K562 (cell line): ENCODE measurements around the gene NACA. TPM values are rescaled to one million over a fixed set of nuclear protein-coding genes. Genes with fewer than 3 reads are reported as not detected.

ENCODE experiments used
- AFF4 ChIP-seq: sonication (generic); formaldehyde crosslinking; IDR thresholded peaks from 2 replicates; pipeline ENCODE4 v1.8.0; 2023; ENCODE audit warnings: mild to moderate bottlenecking, missing genetic modification reagents
- CCNT2 ChIP-seq: IDR thresholded peaks from 2 replicates; pipeline ENCODE4 v1.6.1; 2011; ENCODE audit warnings: borderline replicate concordance, low read depth, mild to moderate bottlenecking, moderate library complexity, mixed read lengths, low read length; ENCODE audit not compliant: insufficient read length; ENCODE audit errors: extremely low read depth
- CEBPG ChIP-seq, 3 experiments: fragments of 200-800 bp in 1 of 3; sonication (Bioruptor generic) in 1 of 3; sonication (generic) in 1 of 3; formaldehyde crosslinking in 1 of 3; IDR thresholded peaks in 2 of 3; conservative IDR thresholded peaks in 1 of 3; 2 replicates each; pipeline versions ENCODE4 v1.6.1 to v1.8.0; 2016 to 2022; ENCODE audit warnings: missing compliant biosample characterization in 2 of 3, missing genetic modification characterization in 2 of 3, mild to moderate bottlenecking in 1 of 3, missing genetic modification reagents in 1 of 3
- CGGBP1 ChIP-seq: fragments of 250-450 bp; sonication (Bioruptor Pico); IDR thresholded peaks from 2 replicates; pipeline ENCODE4 v1.9.0; 2021; ENCODE audit warnings: mild to moderate bottlenecking
- COPS2 ChIP-seq: fragments of 450-650 bp; conservative IDR thresholded peaks from 2 replicates; pipeline ENCODE4 v1.6.1; 2016; ENCODE audit warnings: mild to moderate bottlenecking, moderate library complexity
- EP300 ChIP-seq: IDR thresholded peaks from 2 replicates; pipeline ENCODE4 v1.6.1; 2012; ENCODE audit warnings: low read length, improper control_type of control experiment
- HDAC1 ChIP-seq, 2 experiments: fragments of 450-650 bp; IDR thresholded peaks; 2 replicates each; pipeline ENCODE4 v1.6.1; 2016 to 2017; ENCODE audit warnings: inconsistent platforms in 1 of 2, mild to moderate bottlenecking in 1 of 2, moderate library complexity in 1 of 2
- MECOM ChIP-seq: fragments of 250-450 bp; sonication (Bioruptor Pico); IDR thresholded peaks from 2 replicates; pipeline ENCODE4 v1.8.0; 2022; ENCODE audit warnings: inconsistent platforms
- SP2 ChIP-seq: IDR thresholded peaks from 2 replicates; pipeline ENCODE4 v1.6.1; 2011; ENCODE audit warnings: mild to moderate bottlenecking, low read depth, low read length, moderate library complexity; ENCODE audit not compliant: poor library complexity, severe bottlenecking; ENCODE audit errors: extremely low read depth
- TAF9B ChIP-seq: fragments of 450-650 bp; IDR thresholded peaks from 2 replicates; pipeline ENCODE4 v1.6.1; 2018; ENCODE audit warnings: mild to moderate bottlenecking; ENCODE audit not compliant: partially characterized antibody
- TEAD1 ChIP-seq, 2 experiments: fragments of 450-650 bp in 1 of 2; sonication (generic) in 1 of 2; formaldehyde crosslinking; IDR thresholded peaks; 2 replicates each; pipeline versions ENCODE4 v1.4.0 to v1.8.0; 2020 to 2022; ENCODE audit warnings: mild to moderate bottlenecking in 2 of 2, missing genetic modification reagents in 1 of 2
- ZNF165 ChIP-seq: fragments of 250-450 bp; sonication (Bioruptor Pico); IDR thresholded peaks from 2 replicates; pipeline ENCODE4 v1.4.0; 2020; ENCODE audit warnings: borderline replicate concordance
- ZNF512 ChIP-seq: IDR thresholded peaks from 2 replicates; pipeline ENCODE4 v1.6.1; 2016; ENCODE audit warnings: missing genetic modification characterization, missing compliant biosample characterization
- ZNF740 ChIP-seq, 3 experiments: fragments of 200-800 bp in 1 of 3; sonication (Bioruptor generic) in 1 of 3; sonication (generic) in 1 of 3; formaldehyde crosslinking in 1 of 3; IDR thresholded peaks; 2 replicates each; pipeline versions ENCODE4 v1.6.1 to v1.8.0; 2016 to 2022; ENCODE audit warnings: mild to moderate bottlenecking in 2 of 3, missing compliant biosample characterization in 2 of 3, missing genetic modification characterization in 2 of 3, missing genetic modification reagents in 1 of 3
- polyA plus RNA-seq, 8 experiments: library from polyadenylated mRNA; depleted of rRNA in 4 of 8; stranded (reverse) in 5 of 8; unstranded in 3 of 8; fragments of >200 nt; fragmentation: Nextera tagmentation in 2 of 8; fragmentation: Illumina TruSeq in 1 of 8; extraction: Ambion mirVana in 2 of 8; extraction: Trizol in 1 of 8; gene quantifications; 2 replicates each; pipeline versions ENCODE4 v1.2.1 to v1.2.3, GENCODE V29; 2011 to 2014; ENCODE audit warnings: inconsistent platforms in 1 of 8, missing spikeins in 1 of 8
- total RNA-seq, 7 experiments: library from RNA; depleted of rRNA in 6 of 7; stranded (reverse); fragments of >200 nt in 6 of 7; fragmentation: Illumina TruSeq in 2 of 7; extraction: Trizol in 2 of 7; gene quantifications; 2 replicates each; pipeline versions ENCODE4 v1.2.1 to v1.2.3, GENCODE V29; 2011 to 2021; ENCODE audit warnings: low replicate concordance in 1 of 7
- TF ChIP-seq, protein P1 (sequence below): sonication (generic); formaldehyde crosslinking; IDR thresholded peaks from 2 replicates; pipeline ENCODE4 v1.5.0; 2020; ENCODE audit warnings: missing genetic modification reagents

The NACA gene
- total and polyA plus RNA-seq, 9 of the 15 experiments (the other 6 are each of a cell fraction or from before 2014, with no cell fraction given), result 1,030 to 2,416 (median 1,645) TPM

- TF ChIP-seq, protein P1, sequence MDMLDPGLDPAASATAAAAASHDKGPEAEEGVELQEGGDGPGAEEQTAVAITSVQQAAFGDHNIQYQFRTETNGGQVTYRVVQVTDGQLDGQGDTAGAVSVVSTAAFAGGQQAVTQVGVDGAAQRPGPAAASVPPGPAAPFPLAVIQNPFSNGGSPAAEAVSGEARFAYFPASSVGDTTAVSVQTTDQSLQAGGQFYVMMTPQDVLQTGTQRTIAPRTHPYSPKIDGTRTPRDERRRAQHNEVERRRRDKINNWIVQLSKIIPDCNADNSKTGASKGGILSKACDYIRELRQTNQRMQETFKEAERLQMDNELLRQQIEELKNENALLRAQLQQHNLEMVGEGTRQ (CRISPR knock-in tag), result no peak; the same call in 1 of the 2 replicates
- no peak for TF ChIP-seq MECOM (CRISPR knock-in tag)
- TF ChIP-seq CGGBP1 (CRISPR knock-in tag), result no peak
- TF ChIP-seq CCNT2, result no peak
- peak; percentile 44 for TF ChIP-seq SP2
- peak; percentile 98 for TF ChIP-seq AFF4
- no peak for TF ChIP-seq COPS2
- TF ChIP-seq ZNF165 (CRISPR knock-in tag), result no peak
- TF ChIP-seq CEBPG (CRISPR knock-in tag; IDR thresholded peaks at IDR 0.05), result no peak
- TF ChIP-seq CEBPG (tag; conservative IDR thresholded peaks at IDR 0.05 in 1 of 2, IDR thresholded peaks at IDR 0.05 in 1 of 2), result no peak
- TF ChIP-seq ZNF740 (CRISPR knock-in tag; IDR thresholded peaks at IDR 0.05), result 0 out of 2 replicates have a peak, but pooled peaks have one; percentile 85
- TF ChIP-seq ZNF740 (tag; IDR thresholded peaks at IDR 0.05), result no peak; a peak in 1 of 4 replicates
- TF ChIP-seq TAF9B, result peak; percentile 99
- peak in 1 of 2 experiments; percentile 70; a peak in 1 of 4 replicates for TF ChIP-seq TEAD1 (CRISPR knock-in tag; IDR thresholded peaks at IDR 0.05)
- TF ChIP-seq HDAC1 (IDR thresholded peaks at IDR 0.05), result peak in 1 of 2 experiments; percentile 90; a peak in 2 of 4 replicates
- TF ChIP-seq ZNF512 (tag), result no peak
- TF ChIP-seq EP300, result peak; percentile 3; the same call in 1 of the 2 replicates
These were observed at the start of gene NACA (continued) for GRCh38 chr12:56724972-56725722.
